T-helper 1 cell (primary cell): ENCODE results near the gene CNOT6L.
A peak's percentile ranks its signal among the peaks of the same experiment; 100 is the strongest.

Source experiments
- DNase-seq, 5 donors: peaks; one replicate each; pipeline ENCODE4 v3.0.0-alpha.2; 2012 to 2020

Gene CNOT6L

DNA sequence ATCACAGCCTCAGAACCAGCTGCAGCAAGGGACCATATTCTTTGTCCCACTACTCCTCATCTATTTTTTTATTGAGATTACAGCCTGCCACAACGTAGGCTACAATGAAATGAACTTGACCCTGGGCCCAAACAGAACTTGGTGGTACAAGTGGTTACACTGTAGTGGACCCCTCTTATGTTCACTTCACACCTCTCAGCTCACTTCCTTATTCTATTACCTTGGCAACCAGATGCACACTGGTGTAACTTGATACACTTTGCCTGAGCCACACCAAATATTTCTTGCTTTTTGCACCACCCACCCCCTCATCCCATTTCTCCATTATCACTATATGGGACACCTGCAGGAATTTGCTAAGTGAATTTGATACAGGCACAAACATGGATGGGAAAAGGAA lies 107.7 kb downstream of the CNOT6L start:
- DNase-seq, result no peak

DNA sequence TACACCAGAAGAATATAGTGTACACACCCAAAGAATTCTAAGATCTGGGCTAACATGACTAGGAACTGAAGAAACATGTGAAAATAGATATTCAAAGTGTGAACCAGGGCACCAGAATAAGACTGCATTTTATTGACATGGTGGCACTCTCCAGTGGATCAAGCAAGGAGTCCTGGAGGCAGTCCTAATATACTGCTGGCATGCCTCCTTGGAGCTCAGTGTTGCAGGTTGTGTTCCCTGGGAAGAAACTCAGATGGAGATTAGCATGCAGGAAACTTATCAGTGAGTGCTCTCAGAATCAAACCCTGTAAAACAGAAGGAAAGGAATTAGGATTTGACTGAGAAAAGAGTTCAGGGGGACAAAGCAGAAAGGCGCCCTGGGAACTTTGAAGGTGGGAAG lies 108.5 kb downstream of the CNOT6L start:
- no peak for DNase-seq

DNA sequence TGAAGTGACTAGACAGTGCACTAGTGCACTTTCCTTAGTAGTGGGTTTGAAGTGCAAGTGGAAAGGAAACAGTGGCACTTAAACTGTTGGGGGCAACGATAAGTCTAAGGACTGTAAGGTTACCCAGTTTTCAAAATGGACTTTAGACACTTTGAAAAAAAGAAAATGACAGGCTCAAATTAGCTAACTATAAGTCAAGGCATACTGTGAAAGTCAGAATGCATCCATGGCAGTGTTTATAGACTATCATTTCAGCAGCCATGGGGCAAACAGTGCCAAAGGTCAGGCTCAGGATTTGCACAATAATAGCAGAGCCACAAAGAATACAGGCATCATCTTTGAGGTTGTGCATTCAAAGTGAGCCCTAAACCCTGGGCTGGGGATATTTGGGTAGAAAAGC lies 109.1 kb downstream of the CNOT6L start:
- DNase-seq, result no peak

DNA sequence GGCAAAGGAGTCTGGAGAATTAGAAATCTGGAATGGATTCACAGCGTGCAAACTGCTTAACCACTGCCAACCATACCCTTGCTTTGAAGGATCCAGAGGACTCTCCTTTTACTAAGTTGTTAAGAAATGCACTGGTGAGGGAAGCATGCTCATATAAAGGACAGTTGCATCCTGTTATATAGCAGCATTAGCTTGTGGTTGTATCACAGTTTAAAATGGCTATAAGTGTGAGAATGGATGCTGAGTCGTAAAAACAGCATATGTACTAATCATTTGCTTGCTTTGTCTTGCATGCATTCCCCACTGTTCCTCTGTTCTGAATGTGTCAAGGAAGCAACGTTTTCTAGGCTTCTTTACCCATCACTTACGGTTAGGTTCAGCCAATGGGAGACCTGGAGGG lies 112.5 kb downstream of the CNOT6L start:
- DNase-seq, result no peak

DNA sequence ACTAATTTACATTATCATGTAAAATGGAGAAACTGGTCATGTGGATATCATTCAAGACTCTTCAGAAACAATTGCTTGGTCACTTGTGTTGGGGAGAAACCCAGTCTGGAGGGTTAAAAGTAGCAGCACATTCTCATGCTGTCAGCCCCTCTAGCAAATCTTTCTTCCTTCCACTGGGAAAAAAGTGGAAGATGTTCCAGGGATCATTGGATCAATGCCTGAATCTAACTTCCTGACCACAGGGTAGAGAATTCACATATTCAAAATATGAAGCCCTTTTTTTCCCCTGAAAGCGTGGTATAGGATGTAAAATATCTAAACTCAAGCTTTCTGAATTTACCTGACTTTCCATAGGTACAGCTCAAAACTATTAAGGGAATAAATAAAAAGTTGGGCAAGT lies 115.5 kb downstream of the CNOT6L start:
- no peak for DNase-seq

DNA sequence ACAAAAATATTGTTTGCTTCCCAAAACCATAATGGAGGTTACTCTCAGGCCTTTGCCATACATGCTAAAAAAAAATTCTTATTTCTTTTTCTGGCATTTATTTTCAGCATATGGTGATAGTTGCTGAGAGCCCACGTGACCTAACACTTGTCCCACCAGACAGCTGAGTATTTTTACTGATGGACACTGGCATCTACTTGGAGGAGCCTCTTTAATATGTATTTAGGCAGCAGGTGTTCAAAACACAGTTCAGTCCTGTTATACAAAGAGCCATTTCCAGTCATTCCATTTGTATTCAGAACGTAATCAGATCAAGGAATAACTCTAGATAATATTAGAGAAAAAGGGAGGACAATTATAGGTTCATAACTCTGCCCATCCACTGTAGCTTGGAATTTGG lies 118.0 kb downstream of the CNOT6L start:
- no peak for DNase-seq

DNA sequence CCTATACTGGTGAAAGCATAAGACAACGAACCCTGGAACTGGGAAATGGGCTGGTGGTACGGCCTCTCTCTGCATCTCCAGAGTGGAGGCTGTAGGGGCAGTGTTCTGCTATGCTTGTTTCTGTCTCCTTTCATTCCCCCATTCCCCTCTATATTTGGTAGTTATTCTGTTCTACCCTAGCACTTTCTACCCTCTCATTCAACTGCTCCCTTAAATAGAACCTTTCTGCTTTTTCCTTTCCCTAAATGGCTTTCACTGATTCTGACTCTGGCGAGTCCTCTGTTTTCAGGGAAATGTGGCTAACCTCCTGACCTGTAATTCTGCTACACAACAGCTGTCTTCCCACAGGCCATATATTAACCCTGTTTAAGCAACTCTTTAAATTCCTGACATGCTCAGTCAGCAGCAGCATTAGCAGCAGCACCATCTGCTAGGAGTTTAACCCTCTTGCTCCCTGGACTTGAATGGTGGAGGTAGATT lies 119.4 kb downstream of the CNOT6L start:
- no peak for DNase-seq

DNA sequence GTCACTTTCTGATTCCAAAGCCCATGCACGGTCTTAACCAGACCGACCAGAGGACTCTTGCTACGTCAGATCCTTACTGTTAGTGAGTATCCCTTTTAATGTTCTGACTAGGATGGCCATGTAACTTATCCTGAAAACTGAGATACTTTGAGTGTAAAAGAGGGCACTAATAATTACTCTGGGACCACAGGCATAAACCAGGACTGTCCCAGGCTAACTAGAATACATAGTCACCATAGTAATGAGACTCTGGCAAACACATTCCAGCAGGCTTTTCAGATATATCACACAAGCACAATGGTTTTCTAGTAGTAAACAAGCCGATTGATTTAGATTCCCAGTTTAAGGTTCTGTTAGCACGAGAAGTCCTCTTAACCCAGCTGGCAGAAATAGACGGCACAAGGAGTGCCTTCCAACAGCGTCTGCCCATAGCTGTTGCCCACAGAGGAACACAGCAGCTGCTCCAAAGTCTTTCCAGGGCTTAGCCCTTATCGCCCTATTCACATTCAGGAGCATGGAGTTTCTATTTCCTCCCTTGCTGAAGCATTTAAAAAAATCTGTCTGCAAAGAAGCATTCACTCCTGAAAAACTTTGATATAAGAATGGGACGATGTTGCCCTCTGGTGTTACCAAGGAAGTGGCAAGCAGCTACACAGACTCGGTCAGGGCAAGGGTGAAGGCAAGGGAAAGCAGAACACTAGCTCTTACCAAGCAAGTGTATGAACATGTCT lies 121.1 kb downstream of the CNOT6L start:
- DNase-seq, result peak in 1 of 5 donors; percentile 6

DNA sequence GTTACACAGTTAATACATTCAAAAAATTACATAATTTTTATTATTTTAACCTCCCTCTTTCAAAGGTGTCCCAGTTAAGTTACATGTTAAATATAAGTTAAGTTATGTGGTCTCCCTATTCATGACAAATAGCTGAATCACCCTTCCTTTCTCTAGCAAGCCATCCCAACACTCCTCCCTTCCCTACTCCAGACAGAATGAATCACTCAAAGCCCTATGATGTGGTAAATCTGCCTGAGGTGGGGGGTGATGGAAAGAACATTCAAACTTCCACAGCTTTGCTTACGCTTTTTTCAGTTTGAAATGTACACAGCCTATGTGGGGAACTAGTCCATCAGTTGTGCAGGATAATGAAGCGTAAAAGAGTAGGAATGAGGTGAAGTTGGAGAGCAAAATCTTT lies 123.4 kb downstream of the CNOT6L start:
- DNase-seq, result no peak

DNA sequence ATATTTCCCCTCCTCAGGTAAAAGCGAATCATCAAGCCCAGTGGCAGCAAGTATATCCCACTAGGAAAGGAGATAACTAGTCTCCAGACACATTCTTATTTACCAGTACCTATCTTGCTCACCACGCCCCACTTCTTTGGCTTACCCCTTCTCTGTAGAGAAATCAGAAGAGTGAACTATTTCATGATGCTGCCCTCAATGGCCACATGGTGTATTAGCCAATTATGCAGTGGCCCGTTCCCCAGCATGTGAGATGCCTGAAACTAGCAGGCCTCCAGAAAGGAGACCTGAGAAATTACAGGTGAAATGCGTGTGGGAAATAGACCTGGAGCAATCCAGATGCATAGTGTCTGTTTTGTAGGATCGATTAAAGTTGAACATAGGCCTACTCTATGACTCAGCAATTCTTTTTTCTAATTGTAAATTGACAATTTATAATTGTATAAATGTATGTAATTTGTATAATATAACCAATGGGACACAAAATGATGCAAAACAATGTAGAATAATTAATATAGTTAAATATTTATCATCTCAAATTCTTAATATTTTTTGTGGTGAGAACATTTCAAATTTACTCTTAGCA lies 126.2 kb downstream of the CNOT6L start:
- no peak for DNase-seq

DNA sequence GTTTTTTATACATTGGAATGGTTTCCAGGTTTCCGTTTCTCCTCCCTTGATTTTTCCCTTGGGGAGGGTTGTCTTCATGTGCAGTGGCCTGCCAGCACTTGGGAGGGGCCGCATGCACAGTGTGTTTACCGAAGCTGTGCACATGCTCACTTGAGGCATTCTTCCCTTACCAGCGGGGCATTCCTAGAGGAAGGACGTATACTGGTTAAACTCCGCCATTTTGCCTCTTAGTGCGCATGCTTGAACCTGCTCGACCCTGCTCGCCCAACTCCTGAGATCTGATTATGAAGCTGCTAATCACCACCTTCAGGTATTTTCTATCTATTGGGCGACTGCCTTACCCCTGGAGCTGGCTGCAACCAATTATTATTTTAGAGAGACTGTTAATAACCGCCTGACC lies 137.4 kb downstream of the CNOT6L start:
- no peak for DNase-seq

DNA sequence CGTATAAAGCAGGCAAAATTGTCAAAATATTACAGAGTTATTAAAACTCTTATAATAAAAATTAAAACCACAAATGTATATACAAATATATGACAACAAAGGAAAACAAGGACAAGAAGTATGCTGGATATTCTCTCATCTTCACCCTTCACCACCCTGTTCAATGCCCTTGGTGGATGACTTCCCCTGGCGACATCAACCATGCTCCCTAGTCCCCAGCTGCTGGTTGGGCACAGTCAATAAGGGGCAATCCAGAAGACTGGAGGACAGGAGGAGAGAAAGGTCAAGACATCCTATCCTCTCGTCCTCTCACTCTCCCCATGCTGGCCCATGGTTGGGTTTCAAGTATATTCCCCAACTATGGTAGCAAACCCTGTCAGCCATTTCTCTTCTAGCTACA lies 142.3 kb downstream of the CNOT6L start:
- DNase-seq, result no peak

DNA sequence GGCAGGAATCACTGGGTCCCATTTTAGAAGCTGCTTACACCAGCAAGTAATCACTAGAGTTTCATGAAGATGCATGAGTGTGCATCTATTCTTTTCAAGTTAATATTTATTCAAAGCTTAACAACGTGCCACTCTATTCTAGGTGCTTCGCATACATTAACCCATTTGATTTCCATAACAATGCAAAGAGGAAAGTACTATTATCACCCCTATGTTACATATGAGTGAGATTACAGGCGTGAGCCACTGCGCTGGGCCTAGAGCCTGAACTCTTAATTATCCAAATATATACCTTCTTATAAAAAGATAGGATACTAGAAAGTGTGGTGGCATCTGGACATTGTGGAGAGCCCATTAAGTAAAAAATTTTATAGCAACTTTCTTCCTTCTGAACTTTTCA lies 148.1 kb downstream of the CNOT6L start:
- no peak for DNase-seq

DNA sequence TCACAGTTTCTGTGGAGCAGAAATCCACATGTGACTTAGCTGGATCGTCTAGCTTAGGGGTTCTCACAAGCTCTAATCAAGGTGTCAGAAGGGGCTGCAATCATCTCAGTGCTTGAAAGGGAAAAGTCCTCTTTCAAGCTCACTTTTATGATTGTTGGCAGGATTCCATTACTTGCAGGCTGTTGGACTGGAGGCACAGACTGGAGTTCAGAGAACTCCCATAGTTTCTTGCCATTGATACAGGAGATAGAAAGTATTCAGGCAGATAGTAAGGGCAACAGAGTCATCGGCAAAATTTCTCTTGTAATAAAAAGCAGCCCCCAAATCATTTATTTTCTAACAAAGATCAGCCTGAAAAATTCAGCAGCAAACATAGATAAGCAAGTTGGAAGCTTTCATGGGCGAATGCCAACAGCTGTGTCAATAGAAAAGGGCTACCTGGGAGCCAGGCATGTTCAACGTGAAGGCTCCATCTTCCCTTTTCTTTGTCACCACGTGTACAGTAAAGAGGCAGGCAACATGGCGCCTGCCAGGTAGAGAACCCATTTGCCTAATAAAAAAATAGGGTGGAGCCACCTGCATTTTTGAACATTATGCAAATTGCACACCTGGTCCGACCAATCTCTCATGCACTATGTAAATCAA lies 149.1 kb downstream of the CNOT6L start:
- no peak for DNase-seq

DNA sequence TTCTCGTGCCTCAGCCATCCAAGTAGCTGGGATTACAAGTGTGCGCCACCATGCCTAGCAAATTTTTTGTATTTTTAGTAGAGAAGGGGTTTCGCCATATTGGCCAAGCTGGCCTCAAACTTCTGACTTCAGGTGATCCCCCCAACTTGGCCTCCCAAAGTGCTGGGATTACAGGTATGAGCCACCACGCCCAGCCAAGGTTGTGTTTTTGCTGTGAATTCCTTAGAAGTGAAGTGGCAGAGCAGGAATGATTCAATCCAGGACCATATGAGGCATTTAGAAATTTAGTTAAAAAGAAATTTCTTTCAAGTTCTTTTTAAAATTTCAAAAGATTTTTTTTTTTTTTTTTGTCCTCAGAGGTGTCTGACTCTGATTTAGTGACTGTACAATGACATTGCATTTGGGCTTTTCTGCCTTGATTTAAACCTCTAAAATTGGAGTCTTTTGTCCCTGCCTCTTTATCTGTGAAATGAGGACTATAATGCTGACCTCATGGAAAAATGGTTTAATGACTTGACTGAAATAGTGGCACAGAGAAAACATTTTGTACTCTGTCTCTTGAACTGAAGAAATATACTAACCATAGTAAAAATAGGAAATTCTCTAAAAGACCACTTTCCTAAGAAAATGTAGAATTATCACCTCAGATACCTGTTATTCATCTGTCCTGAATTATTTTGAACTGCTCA lies 153.6 kb downstream of the CNOT6L start:
- no peak for DNase-seq
